ENCODE results near the gene MAGI1.

DNA sequence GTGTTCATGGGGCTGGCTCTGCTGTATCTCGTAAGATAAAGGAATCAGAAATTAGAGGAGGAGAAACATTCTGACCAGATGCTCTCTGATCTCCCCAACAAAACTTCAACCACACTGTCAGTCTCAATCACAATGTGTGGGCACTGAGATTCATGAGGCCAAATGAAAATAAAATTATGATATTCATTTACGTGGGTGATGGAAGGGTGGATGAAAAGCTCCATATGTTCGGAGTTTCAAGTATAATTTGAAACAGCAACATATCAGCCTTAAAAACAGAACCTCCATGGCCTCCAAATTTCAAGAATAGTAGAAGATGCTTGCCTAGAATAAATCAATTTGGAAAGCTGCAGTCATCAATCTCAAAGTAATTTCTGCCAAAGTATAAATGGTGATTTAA, 363.7 kb downstream of the MAGI1 start:
- no peak for TF ChIP-seq POLR2A (IDR thresholded peaks at IDR 0.05)
- TF ChIP-seq, protein P1, sequence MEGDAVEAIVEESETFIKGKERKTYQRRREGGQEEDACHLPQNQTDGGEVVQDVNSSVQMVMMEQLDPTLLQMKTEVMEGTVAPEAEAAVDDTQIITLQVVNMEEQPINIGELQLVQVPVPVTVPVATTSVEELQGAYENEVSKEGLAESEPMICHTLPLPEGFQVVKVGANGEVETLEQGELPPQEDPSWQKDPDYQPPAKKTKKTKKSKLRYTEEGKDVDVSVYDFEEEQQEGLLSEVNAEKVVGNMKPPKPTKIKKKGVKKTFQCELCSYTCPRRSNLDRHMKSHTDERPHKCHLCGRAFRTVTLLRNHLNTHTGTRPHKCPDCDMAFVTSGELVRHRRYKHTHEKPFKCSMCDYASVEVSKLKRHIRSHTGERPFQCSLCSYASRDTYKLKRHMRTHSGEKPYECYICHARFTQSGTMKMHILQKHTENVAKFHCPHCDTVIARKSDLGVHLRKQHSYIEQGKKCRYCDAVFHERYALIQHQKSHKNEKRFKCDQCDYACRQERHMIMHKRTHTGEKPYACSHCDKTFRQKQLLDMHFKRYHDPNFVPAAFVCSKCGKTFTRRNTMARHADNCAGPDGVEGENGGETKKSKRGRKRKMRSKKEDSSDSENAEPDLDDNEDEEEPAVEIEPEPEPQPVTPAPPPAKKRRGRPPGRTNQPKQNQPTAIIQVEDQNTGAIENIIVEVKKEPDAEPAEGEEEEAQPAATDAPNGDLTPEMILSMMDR (IDR thresholded peaks at IDR 0.05) = no peak

All from uterus (tissue), 2 donors.